Lower lobe of right lung (tissue), 2 donors: ENCODE data around the gene ULK2. TPM values are rescaled to one million over a fixed set of nuclear protein-coding genes. Genes with fewer than 3 reads are reported as not detected.
"Not testable (repeated sequence)": the region's sequence is repeated elsewhere in the genome, so short reads cannot be mapped to it uniquely, and the experiment has no call there.

ENCODE experiments used
- ATAC-seq, 2 donors: fragments of 200-7000 bp; cut with Tn5 transposase; one replicate each; pipeline ENCODE4 v1.9.1; 2020 to 2022; ENCODE audit warnings: mild to moderate bottlenecking in 2 of 2, moderate library complexity in 2 of 2
- DNase-seq: peaks from one replicate; pipeline ENCODE4 v3.0.0-alpha.2; 2020
- H3K27ac ChIP-seq: fragments of 200-600 bp; one replicate; pipeline ENCODE4 v1.8.0; 2022
- H3K27me3 ChIP-seq: fragments of 200-600 bp; one replicate; pipeline ENCODE4 v1.8.0; 2022; ENCODE audit warnings: low read depth
- H3K36me3 ChIP-seq: fragments of 200-600 bp; one replicate; pipeline ENCODE4 v1.8.0; 2022; ENCODE audit warnings: mild to moderate bottlenecking
- H3K4me1 ChIP-seq: fragments of 200-600 bp; one replicate; pipeline ENCODE4 v1.8.0; 2022
- H3K4me3 ChIP-seq: fragments of 200-600 bp; one replicate; pipeline ENCODE4 v1.8.0; 2022; ENCODE audit warnings: mild to moderate bottlenecking
- H3K9me3 ChIP-seq: fragments of 200-600 bp; one replicate; pipeline ENCODE4 v1.8.0; 2022
- CTCF ChIP-seq: fragments of 200-600 bp; IDR thresholded peaks from one replicate; pipeline ENCODE4 v1.8.0; 2022; ENCODE audit warnings: antibody characterized with exemption, mild to moderate bottlenecking
- intact Hi-C: fragments of 100-400 bp; cut with DNase I; formaldehyde crosslinking; loops from one replicate; pipeline ENCODE4 v1.11.0; 2022
- total RNA-seq: library from RNA; stranded (reverse); fragmentation: NEBNext Ultra II Directional; extraction: Animal tissue kit (Norgen Biotek cat#: 25700); gene quantifications from one replicate; pipeline ENCODE4 v1.2.1, GENCODE V29; 2021
- donor health status: DM: no; HTN: yes; CAD: no; lungs with severe emphysema.

Gene ULK2
- total RNA-seq, 1 donor from 2014 or later: 20.1 TPM

- no peak overlapping the region for H3K27ac ChIP-seq
- no peak for DNase-seq
- ATAC-seq: no peak
- H3K4me3 ChIP-seq: no peak overlapping the region
- H3K4me1 ChIP-seq: peaks cover 19% of the 10 kb centered on the region
- H3K36me3 ChIP-seq: peaks cover 14% of the 10 kb centered on the region
- TF ChIP-seq CTCF: no peak
- H3K9me3 ChIP-seq: no peaks in the 10 kb centered on the region
- no peaks in the 10 kb centered on the region for H3K27me3 ChIP-seq
- intact Hi-C loops: no loop called here
Measured at GRCh38 chr17:19896679-19897078, 28.9 kb upstream of the ULK2 start.

- DNase-seq, H3K9me3 ChIP-seq, H3K36me3 ChIP-seq, ATAC-seq, H3K4me3 ChIP-seq, H3K27me3 ChIP-seq, intact Hi-C loops, H3K4me1 ChIP-seq, H3K27ac ChIP-seq: not testable (repeated sequence)
Measured at GRCh38 chr17:19890554-19890953, 22.8 kb upstream of the ULK2 start.

- ATAC-seq, intact Hi-C loops, H3K4me1 ChIP-seq, H3K4me3 ChIP-seq, H3K9me3 ChIP-seq, H3K27ac ChIP-seq, H3K27me3 ChIP-seq, H3K36me3 ChIP-seq, DNase-seq: not testable (repeated sequence)
Measured at GRCh38 chr17:19890001-19890400, 22.3 kb upstream of the ULK2 start.

- ATAC-seq (no peak), DNase-seq (peak; percentile 4)
- Histone ChIP-seq H3K4me1 (no peaks in the 10 kb centered on the region), H3K9me3 (no peaks in the 10 kb centered on the region), H3K4me3 (no peak overlapping the region), H3K27me3 (no peaks in the 10 kb centered on the region), H3K27ac (no peak overlapping the region), H3K36me3 (no peaks in the 10 kb centered on the region)
- intact Hi-C loops: no loop called here
- no peak for TF ChIP-seq CTCF
Measured at GRCh38 chr17:19886116-19886515, 18.4 kb upstream of the ULK2 start.

GRCh38 chr17:19883537-19884215, 15.9 kb upstream of the ULK2 start:
- H3K27ac ChIP-seq: no peak overlapping the region
- no peak for ATAC-seq
- DNase-seq: peak; percentile 10
- TF ChIP-seq CTCF: no peak
- H3K4me3 ChIP-seq: no peak overlapping the region
- H3K4me1 ChIP-seq: no peaks in the 10 kb centered on the region
- H3K36me3 ChIP-seq: no peaks in the 10 kb centered on the region
- intact Hi-C loops: no loop called here
- no peaks in the 10 kb centered on the region for H3K9me3 ChIP-seq
- H3K27me3 ChIP-seq: no peaks in the 10 kb centered on the region

GRCh38 chr17:19880393-19880792, 12.7 kb upstream of the ULK2 start:
- Histone ChIP-seq H3K4me3 (no peak overlapping the region), H3K4me1 (peaks cover 14% of the 10 kb centered on the region), H3K27ac (no peak overlapping the region), H3K9me3 (no peaks in the 10 kb centered on the region), H3K27me3 (no peaks in the 10 kb centered on the region), H3K36me3 (no peaks in the 10 kb centered on the region)
- no peak for ATAC-seq
- intact Hi-C loops: no loop called here
- no peak for DNase-seq
- no peak for TF ChIP-seq CTCF
